Panc1 (cell line): ENCODE measurements around the gene RND1. TPM values are rescaled to one million over a fixed set of nuclear protein-coding genes. Genes with fewer than 3 reads are reported as not detected.

ENCODE experiments used
- ATAC-seq: fragments of 200-7000 bp; cut with Tn5 transposase; 2 replicates; pipeline ENCODE4 v1.9.1; 2020; ENCODE audit warnings: mild to moderate bottlenecking, moderate library complexity
- BruUV-seq: library from RNA; stranded (reverse); fragments of 400-500 nt; replicated peaks from 2 replicates; lab custom pipeline; 2021; lab: Mats Ljungman, UMichigan
- CTCF ChIA-PET: fragments of 300-600 bp; sonication (Branson Sonifier 250); formaldehyde crosslinking; loops from one replicate; lab custom pipeline; 2022; ENCODE audit warnings: antibody characterized with exemption; lab: Charles Lee
- POLR2A ChIA-PET: fragments of 300-600 bp; sonication (Branson Sonifier 250); formaldehyde crosslinking; loops from one replicate; lab custom pipeline; 2022; ENCODE audit warnings: antibody characterized with exemption; lab: Charles Lee
- DNase-seq: peaks from one replicate; pipeline ENCODE4 v3.0.0-alpha.2; 2010; ENCODE audit warnings: low read depth, low spot score
- H3K27ac ChIP-seq: 2 replicates; pipeline ENCODE4 v1.5.1; 2011; ENCODE audit warnings: mild to moderate bottlenecking, low read length, inconsistent platforms
- H3K27me3 ChIP-seq: fragments of 200-500 bp; sonication (Bioruptor generic); 2 replicates; pipeline ENCODE4 v1.6.0; 2014; ENCODE audit warnings: low read length, inconsistent platforms; ENCODE audit not compliant: control insufficient read depth, insufficient read depth
- H3K36me3 ChIP-seq: fragments of 200-500 bp; sonication (Bioruptor generic); 2 replicates; pipeline ENCODE4 v1.5.1; 2014; ENCODE audit warnings: inconsistent platforms, mild to moderate bottlenecking, low read length, moderate library complexity; ENCODE audit not compliant: control insufficient read depth, insufficient read depth
- H3K4me1 ChIP-seq: 2 replicates; pipeline ENCODE4 v1.5.1; 2011; ENCODE audit warnings: inconsistent platforms, mild to moderate bottlenecking, low read length, moderate library complexity; ENCODE audit not compliant: control insufficient read depth, insufficient read depth
- H3K4me3 ChIP-seq, 2 experiments: 2 replicates each; pipeline ENCODE4 v1.5.1; 2011 to 2012; ENCODE audit warnings: low read depth in 2 of 2, low read length in 2 of 2, mild to moderate bottlenecking in 2 of 2, inconsistent platforms in 1 of 2, moderate library complexity in 1 of 2
- H3K9me3 ChIP-seq: fragments of 200-500 bp; sonication (Bioruptor generic); 2 replicates; pipeline ENCODE4 v1.5.1; 2014; ENCODE audit warnings: low read depth, mild to moderate bottlenecking, inconsistent platforms, low read length, moderate library complexity; ENCODE audit not compliant: control insufficient read depth, insufficient read depth
- POLR2AphosphoS5 ChIP-seq: IDR thresholded peaks from 2 replicates; pipeline ENCODE4 v1.6.1; 2012; ENCODE audit warnings: mild to moderate bottlenecking, low read depth, low read length, moderate library complexity
- SIN3A ChIP-seq: IDR thresholded peaks from 2 replicates; pipeline ENCODE4 v1.6.1; 2012; ENCODE audit warnings: low read depth, mild to moderate bottlenecking, low read length, moderate library complexity, borderline replicate concordance; ENCODE audit not compliant: insufficient read depth
- TCF7L2 ChIP-seq: IDR thresholded peaks from 2 replicates; pipeline ENCODE4 v1.6.1; 2011; ENCODE audit warnings: mild to moderate bottlenecking, low read depth, low read length, inconsistent platforms
- in situ Hi-C: cut with HindIII; loops from 2 replicates; pipeline ENCODE4 v1.10.0; 2016; ENCODE audit warnings: low sequenced_read_pairs, low pct_unique_long_range_greater_than_20kb
- intact Hi-C: fragments of 100-400 bp; cut with micrococcal nuclease; formaldehyde crosslinking; loops from one replicate; pipeline ENCODE4 v1.10.0; 2022; ENCODE audit not compliant: unreplicated experiment
- total RNA-seq: library from RNA; stranded (reverse); gene quantifications from one replicate; pipeline ENCODE4 v1.2.1, GENCODE V29; 2021; ENCODE audit not compliant: unreplicated experiment
- TF ChIP-seq, protein P1 (sequence below), 2 experiments: IDR thresholded peaks; 2 replicates each; pipeline ENCODE4 v1.6.1; 2011 to 2012; ENCODE audit warnings: low read depth in 2 of 2, control low read depth in 1 of 2, low read length in 1 of 2, mild to moderate bottlenecking in 1 of 2, moderate library complexity in 1 of 2; ENCODE audit not compliant: insufficient read depth in 1 of 2
- TF ChIP-seq, protein P2 (sequence below): fragments of 450-650 bp; IDR thresholded peaks from 2 replicates; pipeline ENCODE4 v1.5.1; 2017; ENCODE audit warnings: mild to moderate bottlenecking

RND1 gene
- total RNA-seq, 1 experiment from 2014 or later: 0.44 TPM

DNA sequence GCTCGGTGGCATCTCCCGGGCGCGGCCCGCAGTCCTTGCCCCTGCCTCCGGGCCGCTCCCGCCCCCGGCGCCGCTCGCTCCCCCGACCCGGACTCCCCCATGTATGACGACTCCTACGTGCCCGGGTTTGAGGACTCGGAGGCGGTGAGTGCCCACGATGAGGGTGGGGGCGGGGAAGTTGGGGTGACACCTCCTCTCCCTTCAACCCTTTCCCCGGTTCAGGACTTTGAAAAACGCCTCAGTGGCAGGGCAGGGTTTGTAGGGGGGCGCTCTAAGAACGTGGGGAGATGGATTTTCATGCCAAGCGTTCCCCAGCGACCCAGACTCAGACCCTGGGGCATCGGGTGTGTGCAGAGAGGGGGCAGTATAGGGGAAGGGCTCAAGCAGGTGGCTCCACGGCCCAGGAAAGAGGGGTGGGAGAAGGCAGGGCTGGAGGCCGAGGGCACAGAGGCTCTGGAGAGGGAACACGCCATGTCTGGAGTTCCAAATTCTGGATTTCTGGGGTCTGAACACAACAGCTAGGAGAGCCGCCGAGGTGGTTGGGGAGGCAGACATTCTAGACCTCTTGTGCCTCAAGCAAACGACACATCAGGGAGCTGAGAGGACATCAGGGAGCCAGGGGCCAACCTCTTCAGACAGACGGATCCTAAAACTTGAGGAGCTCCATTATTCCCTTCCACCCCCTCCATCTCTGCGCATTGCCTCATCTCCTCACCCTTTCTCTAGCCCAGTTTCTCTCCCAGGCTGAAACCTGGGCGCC lies 46.7 kb downstream of the RND1 start:
- in situ Hi-C loops: no loop called here
- Histone ChIP-seq H3K27me3 (no peaks in the 10 kb centered on the region), H3K36me3 (no peaks in the 10 kb centered on the region; the same call in 1 of the 2 replicates), H3K4me3 (peak overlapping the region; percentile 58 to 67), H3K9me3 (no peaks in the 10 kb centered on the region), H3K4me1 (peaks cover 23% of the 10 kb centered on the region), H3K27ac (0 out of 2 replicates have a peak overlapping the region, but pooled peaks have one; percentile 39)
- ATAC-seq: no peak
- no TSS peak for BruUV-seq
- ChIA-PET POLR2A (no interaction called here), CTCF (interaction anchor here (0.9 kb wide), 1 partner anchor 77 kb away, joined by 5 read pairs; no protein-coding TSS in a partner anchor)
- no peak for DNase-seq
- intact Hi-C loops: no loop called here
- TF ChIP-seq POLR2AphosphoS5 (no peak), TCF7L2 (no peak), SIN3A (no peak)
- TF ChIP-seq, protein P1, sequence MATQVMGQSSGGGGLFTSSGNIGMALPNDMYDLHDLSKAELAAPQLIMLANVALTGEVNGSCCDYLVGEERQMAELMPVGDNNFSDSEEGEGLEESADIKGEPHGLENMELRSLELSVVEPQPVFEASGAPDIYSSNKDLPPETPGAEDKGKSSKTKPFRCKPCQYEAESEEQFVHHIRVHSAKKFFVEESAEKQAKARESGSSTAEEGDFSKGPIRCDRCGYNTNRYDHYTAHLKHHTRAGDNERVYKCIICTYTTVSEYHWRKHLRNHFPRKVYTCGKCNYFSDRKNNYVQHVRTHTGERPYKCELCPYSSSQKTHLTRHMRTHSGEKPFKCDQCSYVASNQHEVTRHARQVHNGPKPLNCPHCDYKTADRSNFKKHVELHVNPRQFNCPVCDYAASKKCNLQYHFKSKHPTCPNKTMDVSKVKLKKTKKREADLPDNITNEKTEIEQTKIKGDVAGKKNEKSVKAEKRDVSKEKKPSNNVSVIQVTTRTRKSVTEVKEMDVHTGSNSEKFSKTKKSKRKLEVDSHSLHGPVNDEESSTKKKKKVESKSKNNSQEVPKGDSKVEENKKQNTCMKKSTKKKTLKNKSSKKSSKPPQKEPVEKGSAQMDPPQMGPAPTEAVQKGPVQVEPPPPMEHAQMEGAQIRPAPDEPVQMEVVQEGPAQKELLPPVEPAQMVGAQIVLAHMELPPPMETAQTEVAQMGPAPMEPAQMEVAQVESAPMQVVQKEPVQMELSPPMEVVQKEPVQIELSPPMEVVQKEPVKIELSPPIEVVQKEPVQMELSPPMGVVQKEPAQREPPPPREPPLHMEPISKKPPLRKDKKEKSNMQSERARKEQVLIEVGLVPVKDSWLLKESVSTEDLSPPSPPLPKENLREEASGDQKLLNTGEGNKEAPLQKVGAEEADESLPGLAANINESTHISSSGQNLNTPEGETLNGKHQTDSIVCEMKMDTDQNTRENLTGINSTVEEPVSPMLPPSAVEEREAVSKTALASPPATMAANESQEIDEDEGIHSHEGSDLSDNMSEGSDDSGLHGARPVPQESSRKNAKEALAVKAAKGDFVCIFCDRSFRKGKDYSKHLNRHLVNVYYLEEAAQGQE (IDR thresholded peaks at IDR 0.05; ENCODE audit: insufficient read depth in 1 of 2, low read depth in 2 of 2, low read length in 1 of 2): no peak
- TF ChIP-seq, protein P2, sequence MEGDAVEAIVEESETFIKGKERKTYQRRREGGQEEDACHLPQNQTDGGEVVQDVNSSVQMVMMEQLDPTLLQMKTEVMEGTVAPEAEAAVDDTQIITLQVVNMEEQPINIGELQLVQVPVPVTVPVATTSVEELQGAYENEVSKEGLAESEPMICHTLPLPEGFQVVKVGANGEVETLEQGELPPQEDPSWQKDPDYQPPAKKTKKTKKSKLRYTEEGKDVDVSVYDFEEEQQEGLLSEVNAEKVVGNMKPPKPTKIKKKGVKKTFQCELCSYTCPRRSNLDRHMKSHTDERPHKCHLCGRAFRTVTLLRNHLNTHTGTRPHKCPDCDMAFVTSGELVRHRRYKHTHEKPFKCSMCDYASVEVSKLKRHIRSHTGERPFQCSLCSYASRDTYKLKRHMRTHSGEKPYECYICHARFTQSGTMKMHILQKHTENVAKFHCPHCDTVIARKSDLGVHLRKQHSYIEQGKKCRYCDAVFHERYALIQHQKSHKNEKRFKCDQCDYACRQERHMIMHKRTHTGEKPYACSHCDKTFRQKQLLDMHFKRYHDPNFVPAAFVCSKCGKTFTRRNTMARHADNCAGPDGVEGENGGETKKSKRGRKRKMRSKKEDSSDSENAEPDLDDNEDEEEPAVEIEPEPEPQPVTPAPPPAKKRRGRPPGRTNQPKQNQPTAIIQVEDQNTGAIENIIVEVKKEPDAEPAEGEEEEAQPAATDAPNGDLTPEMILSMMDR: no peak

DNA sequence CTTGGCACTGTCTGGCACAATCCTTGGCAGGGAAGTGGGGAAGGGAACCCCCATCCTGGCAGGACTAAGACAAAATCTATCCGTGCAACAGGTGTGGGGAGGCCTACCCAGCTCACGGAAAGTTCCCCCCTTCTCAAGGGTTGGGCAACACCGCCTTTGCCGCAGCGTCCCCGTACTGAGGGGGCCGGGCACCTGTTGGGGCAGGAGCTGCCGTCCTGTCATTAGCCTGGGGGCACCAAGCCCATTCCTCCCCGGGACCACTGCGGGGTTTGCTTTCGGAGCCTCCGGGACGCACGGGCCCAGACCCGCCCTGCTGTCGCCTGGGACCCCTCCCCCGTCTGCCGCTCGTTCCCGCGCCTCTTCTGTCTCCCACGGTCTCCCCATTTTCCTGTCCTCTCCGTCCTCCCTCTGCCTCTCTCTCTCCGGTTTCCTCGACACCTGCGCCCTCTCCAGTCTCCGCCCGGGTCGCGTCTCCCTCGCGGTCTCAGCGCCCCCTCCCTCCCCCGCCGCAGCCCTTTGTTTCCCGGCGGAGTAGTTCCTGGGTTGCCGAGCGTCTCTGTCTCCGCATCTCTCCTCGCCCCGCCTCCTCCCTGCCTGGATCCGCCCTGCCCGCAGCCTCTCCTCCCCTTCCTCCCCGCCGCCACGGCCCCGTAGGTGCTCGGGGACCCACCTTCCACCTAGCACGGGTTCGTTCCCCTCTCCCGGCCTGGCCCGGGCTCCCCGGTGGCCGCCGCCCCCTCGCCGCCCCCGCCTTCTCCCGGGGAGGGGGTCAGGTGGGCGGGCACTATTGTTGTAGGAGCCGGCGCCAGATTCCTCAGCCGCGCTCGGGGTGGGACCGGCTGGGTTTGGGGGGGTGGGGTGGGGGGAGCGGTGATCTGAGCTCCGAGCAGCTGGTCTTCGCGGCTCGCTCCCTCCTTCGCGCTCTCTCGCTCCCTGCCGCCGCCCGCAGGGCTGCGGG lies 47.5 kb downstream of the RND1 start, which contains the start of gene CACNB3:
TSS of gene CACNB3 (plus strand) at position 624 of the 958 bp plus-strand sequence. CDS start 434 bp downstream, outside the sequence.
- CTCF ChIA-PET: no interaction called here
- Histone ChIP-seq H3K27ac (peak within 1 kb of the TSS; percentile 51), H3K4me1 (peaks cover 27% of the 10 kb centered on the region), H3K36me3 (no peaks in the 10 kb centered on the region; the same call in 1 of the 2 replicates), H3K9me3 (no peaks in the 10 kb centered on the region), H3K27me3 (no peaks in the 10 kb centered on the region), H3K4me3 (peak within 1 kb of the TSS; percentile 58 to 67)
- no peak for DNase-seq
- POLR2A ChIA-PET: no interaction called here
- BruUV-seq: no TSS peak
- peak; percentile 52 for ATAC-seq
- 0 out of 2 replicates have a peak, but pooled peaks have one; percentile 34 for TF ChIP-seq SIN3A
- no peak for TF ChIP-seq POLR2AphosphoS5
- in situ Hi-C loops (no loop called here), intact Hi-C loops (no loop called here)
